Fibroblast of skin of back (primary cell): ENCODE measurements around the gene RELN.
"Not testable (repeated sequence)": the region's sequence is repeated elsewhere in the genome, so short reads cannot be mapped to it uniquely, and the experiment has no call there.

Experiments
- DNase-seq: peaks from one replicate; pipeline ENCODE4 v3.0.0-alpha.2; 2013

The RELN gene

GRCh38 chr7:103547451-103548284, 441.8 kb downstream of the RELN start:
- no peak for DNase-seq

GRCh38 chr7:103542470-103542869, 447.0 kb downstream of the RELN start:
- DNase-seq: no peak

- DNase-seq: no peak
These were observed 447.5 kb downstream of the RELN start for GRCh38 chr7:103541947-103542346.

- DNase-seq: no peak
These were observed 448.4 kb downstream of the RELN start for GRCh38 chr7:103541026-103541425.

GRCh38 chr7:103540338-103540737, 449.1 kb downstream of the RELN start:
- no peak for DNase-seq

GRCh38 chr7:103539875-103540274, 449.6 kb downstream of the RELN start:
- no peak for DNase-seq

- DNase-seq: no peak
These were observed 450.3 kb downstream of the RELN start for GRCh38 chr7:103538964-103539709.

- no peak for DNase-seq
These were observed 455.7 kb downstream of the RELN start for GRCh38 chr7:103533761-103534160.

GRCh38 chr7:103532955-103533354, 456.5 kb downstream of the RELN start:
- DNase-seq: no peak

GRCh38 chr7:103528152-103528551, 461.3 kb downstream of the RELN start:
- no peak for DNase-seq

- DNase-seq: no peak
These were observed 463.5 kb downstream of the RELN start for GRCh38 chr7:103525937-103526336.

GRCh38 chr7:103524042-103524907, 465.2 kb downstream of the RELN start:
- DNase-seq: peak; percentile 32

- DNase-seq: no peak
These were observed 467.5 kb downstream of the RELN start for GRCh38 chr7:103521937-103522336.

GRCh38 chr7:103504505-103505135, 484.8 kb downstream of the RELN start:
- DNase-seq: no peak

GRCh38 chr7:103501206-103501605, 488.3 kb downstream of the RELN start:
- no peak for DNase-seq

- DNase-seq: peak; percentile 51
These were observed 489.5 kb downstream of the RELN start for GRCh38 chr7:103499976-103500375.

- no peak for DNase-seq
These were observed 502.0 kb downstream of the RELN start for GRCh38 chr7:103487419-103487818.

- not testable (repeated sequence) for DNase-seq
These were observed 502.6 kb downstream of the RELN start for GRCh38 chr7:103486873-103487272.

GRCh38 chr7:103480771-103481170, 508.7 kb downstream of the RELN start:
- no peak for DNase-seq

GRCh38 chr7:103474956-103475355, 514.5 kb downstream of the RELN start:
- DNase-seq: no peak

- no peak for DNase-seq
These were observed 520.1 kb downstream of the RELN start for GRCh38 chr7:103469095-103469948.
